Hepatocyte (in vitro differentiated cells): ENCODE measurements around the gene SLAMF8. TPM values are rescaled to one million over a fixed set of nuclear protein-coding genes. Genes with fewer than 3 reads are reported as not detected.

ENCODE experiments used
- DNase-seq: peaks from one replicate; pipeline ENCODE4 v3.0.0-alpha.2; 2016; ENCODE audit warnings: low spot score
- H2AFZ ChIP-seq: fragments of 200-600 bp; sonication (generic); 2 replicates; pipeline ENCODE4 v1.6.0; 2016; ENCODE audit warnings: antibody characterized with exemption, mild to moderate bottlenecking
- H3K27ac ChIP-seq: fragments of 200-600 bp; sonication (generic); 2 replicates; pipeline ENCODE4 v1.5.1; 2016; ENCODE audit warnings: mild to moderate bottlenecking
- H3K27me3 ChIP-seq: fragments of 200-600 bp; sonication (generic); 2 replicates; pipeline ENCODE4 v1.6.1; 2016
- H3K36me3 ChIP-seq: fragments of 200-600 bp; sonication (generic); replicated peaks from 2 replicates; pipeline ENCODE4 v1.5.1; 2016; ENCODE audit warnings: low read depth; ENCODE audit not compliant: insufficient read depth
- H3K4me1 ChIP-seq: fragments of 200-600 bp; sonication (generic); 2 replicates; pipeline ENCODE4 v1.5.1; 2016; ENCODE audit warnings: mild to moderate bottlenecking, moderate library complexity; ENCODE audit not compliant: insufficient read depth
- H3K4me2 ChIP-seq: fragments of 200-600 bp; sonication (generic); 2 replicates; pipeline ENCODE4 v1.6.0; 2016
- H3K4me3 ChIP-seq: fragments of 200-600 bp; sonication (generic); 2 replicates; pipeline ENCODE4 v1.5.1; 2016; ENCODE audit warnings: mild to moderate bottlenecking
- H3K79me2 ChIP-seq: fragments of 200-600 bp; sonication (generic); 2 replicates; pipeline ENCODE4 v1.6.0; 2017; ENCODE audit warnings: mild to moderate bottlenecking
- H3K9me2 ChIP-seq: fragments of 200-600 bp; sonication (generic); replicated peaks from 2 replicates; pipeline ENCODE4 v1.6.0; 2017; ENCODE audit warnings: mild to moderate bottlenecking; ENCODE audit not compliant: insufficient read depth
- H3K9me3 ChIP-seq: fragments of 200-600 bp; sonication (generic); 2 replicates; pipeline ENCODE4 v1.5.1; 2016; ENCODE audit warnings: low read depth, mild to moderate bottlenecking
- H4K20me1 ChIP-seq: fragments of 200-600 bp; sonication (generic); 2 replicates; pipeline ENCODE4 v1.6.0; 2016; ENCODE audit warnings: mild to moderate bottlenecking; ENCODE audit not compliant: insufficient read depth, poor library complexity, severe bottlenecking
- EZH2 ChIP-seq: fragments of 200-600 bp; sonication (generic); IDR thresholded peaks from 2 replicates; pipeline ENCODE4 v1.6.1; 2016; ENCODE audit warnings: antibody characterized with exemption, mild to moderate bottlenecking, borderline replicate concordance
- EZH2phosphoT487 ChIP-seq: fragments of 200-600 bp; sonication (generic); IDR thresholded peaks from one replicate; pipeline ENCODE4 v1.6.1; 2018; ENCODE audit warnings: antibody characterized with exemption, mild to moderate bottlenecking, low read depth, moderate library complexity; ENCODE audit not compliant: unreplicated experiment, severe bottlenecking
- WGBS: methylation state at CpG from one replicate; pipeline ENCODE4 v1.1.6; 2016; ENCODE audit warnings: low lambda C conversion rate; ENCODE audit errors: missing lambda C conversion rate; 5-methylcytosine and 5-hydroxymethylcytosine counted together
- polyA plus RNA-seq: library from polyadenylated mRNA; unstranded; fragments of >200 nt; fragmentation: Nextera tagmentation; extraction: Ambion mirVana; gene quantifications from 2 replicates; pipeline ENCODE4 v1.2.1, GENCODE V29; 2016
- total RNA-seq: library from RNA; depleted of rRNA; stranded (reverse); fragments of >200 nt; gene quantifications from 2 replicates; pipeline ENCODE4 v1.2.3, GENCODE V29; 2014
- TF ChIP-seq, protein P1 (sequence below): fragments of 200-600 bp; sonication (generic); IDR thresholded peaks from 2 replicates; pipeline ENCODE4 v1.5.1; 2016; ENCODE audit warnings: antibody characterized with exemption, mild to moderate bottlenecking; ENCODE audit not compliant: poor library complexity

The SLAMF8 gene
- total and polyA plus RNA-seq, 2 experiments from 2014 or later, result 0.57 to 0.74 TPM

DNA sequence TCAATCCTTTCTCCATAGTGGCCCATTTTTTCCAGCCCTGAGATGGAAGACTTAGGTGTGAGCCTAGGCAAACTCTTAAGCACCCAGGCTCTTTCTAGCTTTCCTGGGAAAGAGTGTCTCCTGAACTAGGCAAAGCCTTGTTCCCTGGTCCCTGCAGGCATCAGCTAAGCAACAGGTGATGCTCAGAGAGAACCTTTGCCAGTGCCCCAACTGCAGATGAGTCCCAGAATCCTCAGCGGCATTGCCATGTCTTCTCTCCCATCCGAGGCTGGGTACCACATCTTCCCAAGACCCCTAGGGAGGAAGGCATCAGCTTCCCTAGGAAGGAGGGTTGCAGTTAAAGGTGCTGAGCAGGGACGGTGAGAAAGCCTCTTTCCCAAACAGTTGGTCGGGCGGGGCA lies 44.0 kb downstream of the SLAMF8 start:
- H3K36me3 ChIP-seq, result no peaks in the 10 kb centered on the region
- no peaks in the 10 kb centered on the region for H3K27me3 ChIP-seq
- TF ChIP-seq EZH2, result no peak
- TF ChIP-seq, protein P1, sequence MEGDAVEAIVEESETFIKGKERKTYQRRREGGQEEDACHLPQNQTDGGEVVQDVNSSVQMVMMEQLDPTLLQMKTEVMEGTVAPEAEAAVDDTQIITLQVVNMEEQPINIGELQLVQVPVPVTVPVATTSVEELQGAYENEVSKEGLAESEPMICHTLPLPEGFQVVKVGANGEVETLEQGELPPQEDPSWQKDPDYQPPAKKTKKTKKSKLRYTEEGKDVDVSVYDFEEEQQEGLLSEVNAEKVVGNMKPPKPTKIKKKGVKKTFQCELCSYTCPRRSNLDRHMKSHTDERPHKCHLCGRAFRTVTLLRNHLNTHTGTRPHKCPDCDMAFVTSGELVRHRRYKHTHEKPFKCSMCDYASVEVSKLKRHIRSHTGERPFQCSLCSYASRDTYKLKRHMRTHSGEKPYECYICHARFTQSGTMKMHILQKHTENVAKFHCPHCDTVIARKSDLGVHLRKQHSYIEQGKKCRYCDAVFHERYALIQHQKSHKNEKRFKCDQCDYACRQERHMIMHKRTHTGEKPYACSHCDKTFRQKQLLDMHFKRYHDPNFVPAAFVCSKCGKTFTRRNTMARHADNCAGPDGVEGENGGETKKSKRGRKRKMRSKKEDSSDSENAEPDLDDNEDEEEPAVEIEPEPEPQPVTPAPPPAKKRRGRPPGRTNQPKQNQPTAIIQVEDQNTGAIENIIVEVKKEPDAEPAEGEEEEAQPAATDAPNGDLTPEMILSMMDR, result no peak
- no peak for TF ChIP-seq EZH2phosphoT487
- H3K79me2 ChIP-seq, result no peaks in the 10 kb centered on the region
- no peak overlapping the region for H3K27ac ChIP-seq
- no peaks in the 10 kb centered on the region for H3K9me3 ChIP-seq
- no peaks in the 10 kb centered on the region for H4K20me1 ChIP-seq
- H3K4me2 ChIP-seq, result no peak overlapping the region
- no peak overlapping the region for H2AFZ ChIP-seq
- no peak for DNase-seq
- peaks cover 9% of the 10 kb centered on the region for H3K4me1 ChIP-seq
- WGBS, result 90% methylated on average over 5 of the region's 5 CpGs
- H3K4me3 ChIP-seq, result no peak overlapping the region
- no peaks in the 10 kb centered on the region for H3K9me2 ChIP-seq

DNA sequence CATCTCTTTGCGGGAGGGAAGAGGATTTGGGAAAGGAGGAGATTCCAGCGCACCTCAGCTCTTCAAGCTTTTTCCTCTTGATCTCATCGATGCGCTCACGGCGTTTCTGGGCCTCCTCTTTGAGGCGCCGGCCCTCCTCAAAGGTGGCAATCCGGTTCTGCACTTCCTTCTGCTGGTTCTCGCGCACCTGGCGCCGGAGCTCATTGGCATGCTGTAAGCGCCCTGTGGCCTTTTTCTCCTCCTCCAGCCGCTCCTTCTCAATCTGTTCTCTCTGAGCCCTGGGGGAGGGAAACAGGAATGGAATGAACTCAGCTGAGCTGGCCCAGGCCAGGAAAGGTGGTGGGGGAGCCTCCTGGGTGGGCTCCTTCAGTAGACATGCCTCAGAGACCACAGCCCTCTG lies 46.2 kb downstream of the SLAMF8 start:
- Histone ChIP-seq H3K9me3 (no peaks in the 10 kb centered on the region), H3K36me3 (no peaks in the 10 kb centered on the region), H2AFZ (no peak overlapping the region), H4K20me1 (no peaks in the 10 kb centered on the region), H3K9me2 (no peaks in the 10 kb centered on the region), H3K79me2 (no peaks in the 10 kb centered on the region), H3K4me3 (no peak overlapping the region), H3K4me2 (no peak overlapping the region), H3K4me1 (peaks cover 2% of the 10 kb centered on the region), H3K27ac (no peak overlapping the region), H3K27me3 (no peaks in the 10 kb centered on the region)
- TF ChIP-seq EZH2phosphoT487 (no peak), EZH2 (no peak)
- TF ChIP-seq, protein P1, result no peak
- no peak for DNase-seq
- WGBS, result 88% methylated on average over 15 of the region's 15 CpGs

- H3K4me3 ChIP-seq, result no peak overlapping the region
- no peak overlapping the region for H2AFZ ChIP-seq
- H3K9me3 ChIP-seq, result no peaks in the 10 kb centered on the region
- TF ChIP-seq EZH2, result no peak
- no peak for TF ChIP-seq EZH2phosphoT487
- TF ChIP-seq, protein P1, result no peak
- no peaks in the 10 kb centered on the region for H4K20me1 ChIP-seq
- no peak overlapping the region for H3K4me2 ChIP-seq
- no peak for DNase-seq
- WGBS, result 92% methylated on average over 4 of the region's 4 CpGs
- H3K9me2 ChIP-seq, result no peaks in the 10 kb centered on the region
- no peaks in the 10 kb centered on the region for H3K36me3 ChIP-seq
- H3K27ac ChIP-seq, result no peak overlapping the region
- no peaks in the 10 kb centered on the region for H3K4me1 ChIP-seq
- H3K27me3 ChIP-seq, result no peaks in the 10 kb centered on the region
- no peaks in the 10 kb centered on the region for H3K79me2 ChIP-seq
These were observed 47.0 kb downstream of the SLAMF8 start for GRCh38 chr1:159873530-159874143.
